GM19463 (cell line): ENCODE results near the gene ATF6B.
"Not testable (repeated sequence)": the region's sequence is repeated elsewhere in the genome, so short reads cannot be mapped to it uniquely, and the experiment has no call there.

Experiments used
- ATAC-seq: cut with Tn5 transposase; IDR thresholded peaks from one replicate; pipeline ENCODE4 v1.9.1; 2021; ENCODE audit warnings: mild to moderate bottlenecking, moderate library complexity; ENCODE audit not compliant: unreplicated experiment

Gene ATF6B

GRCh38 chr6:32154514-32155161, 26.6 kb upstream of the ATF6B start:
- ATAC-seq = peak; percentile 80

DNA sequence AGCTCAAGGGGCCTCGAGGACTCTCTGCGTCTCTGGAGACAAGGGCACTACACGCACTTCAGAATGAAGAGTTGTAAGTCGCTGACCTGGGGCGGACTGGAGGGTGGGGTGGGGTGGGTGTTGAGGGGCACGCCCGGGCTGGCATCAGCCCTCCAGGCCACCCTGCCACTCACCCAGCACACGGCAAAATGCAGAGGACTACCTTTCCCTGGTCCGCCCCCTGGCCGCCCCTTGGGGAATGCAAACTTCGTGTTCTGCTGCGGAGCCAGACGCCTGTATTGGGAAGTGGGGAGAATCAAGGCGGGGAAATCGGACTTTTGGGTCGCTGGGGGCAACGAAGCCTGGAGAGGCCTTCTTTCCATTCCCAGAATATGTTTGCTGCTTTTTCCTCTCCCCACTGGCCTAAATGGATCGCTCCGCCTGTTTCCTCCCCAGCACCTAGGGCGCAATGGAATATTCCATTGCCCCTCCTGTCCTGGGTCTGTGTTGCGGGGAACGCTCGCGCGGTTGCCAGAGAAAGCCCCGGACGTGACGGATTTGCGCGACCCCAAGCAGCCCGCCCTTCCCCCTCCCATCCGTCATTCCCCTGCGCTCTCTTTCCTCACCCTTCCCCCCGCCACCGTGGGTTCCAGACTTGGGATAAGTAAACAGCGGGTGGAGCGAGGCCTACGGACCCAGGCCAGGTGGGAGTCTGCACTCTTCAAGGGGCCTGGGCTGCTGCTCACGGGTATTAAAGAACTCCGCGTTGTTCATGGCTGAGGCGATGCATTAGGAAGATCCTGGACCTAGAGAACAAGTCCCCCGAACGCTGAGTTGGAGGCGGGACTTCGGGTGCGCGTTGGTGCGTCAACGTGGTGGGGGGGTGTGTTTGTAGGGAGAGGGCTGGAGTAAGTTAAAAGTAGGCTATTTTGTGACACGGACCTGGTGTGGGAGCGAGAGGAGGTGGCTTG, 25.8 kb upstream of the ATF6B start, which contains the start of gene PPT2:
PPT2 (plus strand) TSS at position 578 of the 950 bp plus-strand sequence. CDS start 454 bp downstream, outside the sequence.
- ATAC-seq = peak; percentile 29

DNA sequence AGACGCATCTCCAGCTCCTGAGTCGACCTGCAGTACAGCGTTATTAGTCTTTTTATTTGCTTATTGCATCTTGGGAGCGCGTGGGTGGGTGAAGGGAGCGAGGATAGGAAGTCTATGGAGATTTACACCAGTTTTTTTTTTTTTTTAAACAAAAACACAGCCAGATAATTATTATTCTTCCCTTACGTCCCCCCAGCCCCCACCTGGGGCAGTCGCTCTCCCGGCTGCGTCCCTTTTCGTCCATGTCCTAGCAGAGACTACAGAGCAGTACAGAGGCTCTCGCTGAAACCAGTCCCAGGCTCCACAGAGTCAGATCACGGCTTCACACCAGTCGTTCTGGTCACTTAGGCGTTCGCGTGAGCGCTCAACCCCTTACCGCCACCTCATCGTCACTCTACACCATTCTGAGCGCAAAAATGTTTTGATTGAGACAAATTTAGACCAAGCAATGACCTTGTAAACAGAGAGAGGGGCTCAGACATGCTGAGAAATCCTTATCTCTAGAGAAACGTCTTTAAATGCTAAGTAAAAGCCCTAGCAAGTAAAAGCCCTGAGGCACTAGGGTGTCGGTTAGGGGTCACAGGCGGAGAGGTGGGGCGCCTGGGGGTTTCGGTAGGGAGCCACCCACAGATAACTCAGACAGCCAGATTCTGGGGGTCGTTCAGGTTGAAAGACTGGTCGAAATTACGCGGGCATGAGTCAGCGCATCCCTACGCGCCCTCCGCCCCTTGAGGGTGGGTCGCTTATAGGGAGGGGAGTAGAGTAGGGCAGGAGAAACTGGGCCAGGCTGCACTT, 24.9 kb upstream of the ATF6B start:
- ATAC-seq = no peak

DNA sequence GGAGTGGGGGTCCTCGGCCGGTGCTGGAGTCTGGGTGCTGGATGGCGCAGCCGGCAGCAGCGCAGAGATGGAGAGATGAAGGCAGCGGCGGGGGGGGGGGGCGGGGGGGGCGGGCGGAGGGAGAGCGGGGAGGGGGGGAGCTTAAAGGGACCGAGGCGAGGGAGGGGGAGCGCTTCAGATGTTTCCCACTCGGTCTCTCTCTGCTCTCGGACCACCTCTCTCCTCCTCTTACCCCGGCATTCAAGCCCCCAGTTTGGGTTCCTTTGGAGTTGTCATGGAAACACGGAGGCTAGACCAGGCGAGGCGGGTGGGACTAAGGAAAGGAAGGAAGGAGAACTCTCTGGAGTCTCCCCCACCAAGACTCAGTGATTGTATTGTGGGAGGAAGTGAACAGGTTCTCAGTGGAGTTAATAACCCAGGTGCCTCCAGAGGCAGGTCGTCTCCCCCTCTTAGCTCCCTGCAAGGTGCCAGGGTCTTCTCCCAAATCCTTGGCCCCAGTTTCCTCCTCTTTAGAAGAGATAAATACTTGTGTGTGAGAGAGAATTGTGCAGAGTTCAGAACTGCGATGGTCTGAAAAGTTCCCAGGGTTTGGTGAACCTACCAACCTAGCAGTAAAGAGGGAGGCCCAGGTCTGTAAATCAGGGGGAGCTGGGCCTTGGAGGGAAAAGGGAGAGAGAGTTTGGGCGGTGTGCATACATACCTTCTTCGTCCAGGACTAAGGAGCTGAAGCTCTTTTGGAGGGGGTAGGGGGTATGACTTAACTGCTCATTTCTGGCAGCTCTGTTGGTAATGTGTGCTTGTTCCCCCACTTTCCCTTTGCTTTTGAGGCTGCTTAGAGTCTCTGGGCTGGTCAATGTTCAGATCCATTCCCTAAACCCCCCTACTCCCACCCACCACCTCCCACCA, 24.1 kb upstream of the ATF6B start, which contains the start of gene PRRT1:
PRRT1 (minus strand) TSS at position 77 of the 906 bp plus-strand sequence. CDS start 112 bp downstream, outside the sequence.
- ATAC-seq = no peak

- ATAC-seq = no peak
Measured at GRCh38 chr6:32151181-32151862, 23.3 kb upstream of the ATF6B start.

- no peak for ATAC-seq
Measured at GRCh38 chr6:32149932-32150870, 22.2 kb upstream of the ATF6B start.

DNA sequence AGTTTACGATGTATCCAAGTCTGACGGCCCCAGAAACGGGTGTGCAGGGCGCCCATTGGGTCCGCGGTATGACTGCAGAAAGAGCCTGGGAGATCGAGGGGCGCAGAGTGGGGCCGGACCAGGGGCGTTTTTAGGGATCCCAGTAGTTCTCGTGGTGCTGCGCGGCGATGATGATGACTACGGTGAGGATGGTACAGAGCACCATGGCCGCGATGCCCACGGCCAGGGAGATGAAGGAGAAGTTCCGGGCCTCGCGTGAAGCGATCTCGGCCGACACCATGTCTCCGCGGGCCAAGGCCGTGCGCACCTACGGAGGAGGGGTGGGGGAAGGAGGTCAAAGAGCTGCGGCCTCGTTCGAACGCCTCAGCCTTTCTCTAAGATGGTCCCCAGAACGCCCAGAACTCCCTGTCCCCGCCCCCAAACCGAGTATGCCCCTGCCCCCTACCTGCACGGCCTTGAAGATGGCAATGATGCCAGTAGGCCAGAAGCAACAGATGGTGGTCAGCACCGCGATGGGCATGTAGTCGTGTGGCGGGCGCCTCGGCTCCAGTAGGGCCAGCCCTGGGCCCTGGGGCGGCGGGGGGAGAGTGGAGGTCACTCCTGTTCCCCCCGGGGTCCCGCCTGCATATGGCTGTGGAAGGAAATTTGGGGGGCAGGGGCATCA, 21.2 kb upstream of the ATF6B start:
- no peak for ATAC-seq

DNA sequence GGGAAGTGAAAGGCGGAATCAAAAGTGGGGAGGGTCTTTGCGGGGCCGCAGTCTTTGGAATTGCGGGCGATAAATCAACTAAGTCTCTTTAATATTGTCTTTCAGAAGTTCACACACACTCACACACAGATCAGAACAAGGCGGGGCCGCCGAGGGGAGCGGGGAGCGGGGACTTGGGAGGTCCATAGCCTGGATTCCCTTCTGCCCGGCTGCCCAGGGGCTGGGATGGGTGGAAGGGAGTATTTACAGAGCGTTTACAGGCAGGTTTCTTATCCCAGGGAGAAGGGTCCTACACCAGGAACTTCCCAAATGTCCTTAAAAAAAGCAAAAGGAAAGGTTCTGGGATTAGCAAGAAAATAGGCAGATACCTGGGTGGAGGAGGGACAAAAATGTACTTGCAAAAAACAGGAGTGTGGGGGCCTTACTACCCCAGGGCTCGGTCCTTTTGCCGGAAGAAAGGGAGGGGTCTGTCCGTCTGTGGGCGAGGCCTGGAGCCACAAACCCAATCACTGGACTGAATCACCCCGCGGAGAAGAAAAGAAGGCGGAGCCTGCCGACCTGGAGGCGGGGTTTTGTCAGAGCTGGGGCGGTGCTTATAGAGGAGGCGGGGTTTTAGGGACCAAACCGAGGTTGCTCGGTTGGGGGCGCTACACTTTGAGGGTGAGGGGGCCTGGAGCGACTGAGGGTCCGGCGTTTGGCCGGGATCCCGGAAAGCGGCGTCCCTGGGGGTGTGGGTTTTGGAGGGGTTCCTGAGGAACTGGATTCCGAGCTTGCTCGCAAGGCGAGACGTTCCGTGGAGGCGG, 20.4 kb upstream of the ATF6B start:
- ATAC-seq = no peak

DNA sequence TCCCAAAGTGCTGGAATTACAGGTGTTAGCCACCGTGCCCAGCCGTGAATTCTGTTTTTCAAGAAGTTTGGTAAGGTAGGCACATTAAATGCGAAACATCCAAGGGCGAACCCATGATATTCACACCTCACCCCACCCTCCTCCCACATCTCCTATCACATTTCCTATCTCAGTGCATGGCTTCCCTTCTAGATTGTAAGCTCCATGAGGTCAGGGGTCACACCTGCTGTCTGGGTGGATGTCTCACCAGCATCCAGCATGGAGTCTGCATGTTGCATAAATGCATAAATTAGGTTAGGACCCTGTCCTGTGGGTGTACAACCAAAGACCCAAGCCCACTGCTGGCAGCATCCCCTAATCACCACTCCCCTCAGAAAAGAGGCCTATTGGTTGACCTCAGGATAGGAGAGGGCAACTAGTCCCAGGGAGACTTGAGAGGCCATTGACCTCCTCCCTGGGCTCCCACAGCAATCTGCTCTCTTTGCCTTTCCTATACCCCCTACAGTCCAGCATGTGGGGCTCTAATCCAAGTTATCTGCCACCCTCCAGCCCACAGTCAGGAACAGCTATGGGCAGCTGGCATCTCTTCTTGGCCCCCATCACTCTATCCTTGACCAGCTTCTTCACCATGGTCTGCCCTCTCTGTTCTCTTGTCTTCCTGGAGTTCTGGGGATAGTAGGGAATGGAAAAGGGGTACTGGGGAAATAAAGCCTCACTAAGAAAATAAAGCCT, 19.5 kb upstream of the ATF6B start:
- ATAC-seq = no peak

DNA sequence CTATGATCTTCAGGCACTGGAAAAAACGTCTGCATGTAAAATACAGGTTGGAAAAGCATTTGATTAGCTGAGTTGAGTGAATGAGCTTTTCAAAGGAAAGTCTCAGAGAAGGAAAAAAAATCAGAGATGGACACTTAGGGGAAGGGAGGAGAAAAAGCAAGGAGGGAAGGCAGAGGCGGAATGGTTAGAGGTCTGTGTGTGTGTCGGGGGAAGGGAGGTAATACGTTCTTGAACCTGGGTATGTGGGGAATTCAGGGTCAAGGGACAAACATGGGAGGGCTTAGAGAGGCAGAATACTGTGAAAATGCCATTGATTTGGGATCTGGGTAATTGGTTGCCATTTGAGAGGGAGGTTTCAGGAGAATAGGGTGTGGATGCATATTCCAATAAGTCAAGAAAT, 18.6 kb upstream of the ATF6B start:
- ATAC-seq = no peak

DNA sequence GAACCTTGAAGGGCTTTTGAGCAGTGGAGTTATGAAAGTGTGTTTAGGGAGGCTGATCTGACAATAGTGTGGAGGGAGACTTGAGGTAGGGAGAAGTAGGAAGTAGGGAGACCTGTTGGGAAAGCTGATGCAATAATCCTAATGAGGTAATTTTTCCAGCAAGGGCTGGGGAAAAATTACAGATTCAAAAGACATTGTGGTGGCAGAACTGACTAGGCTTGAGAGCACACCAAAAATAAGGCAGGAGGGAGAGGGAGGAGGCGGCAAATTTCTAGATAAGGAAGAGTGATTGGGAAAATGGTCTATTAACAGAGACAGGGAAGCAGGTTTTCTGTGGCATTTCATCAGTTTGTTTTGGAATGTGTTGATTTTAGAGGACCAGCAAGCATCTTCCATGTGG, 18.2 kb upstream of the ATF6B start:
- ATAC-seq = no peak

- ATAC-seq = not testable (repeated sequence)
Measured at GRCh38 chr6:32144238-32144637, 16.2 kb upstream of the ATF6B start.

DNA sequence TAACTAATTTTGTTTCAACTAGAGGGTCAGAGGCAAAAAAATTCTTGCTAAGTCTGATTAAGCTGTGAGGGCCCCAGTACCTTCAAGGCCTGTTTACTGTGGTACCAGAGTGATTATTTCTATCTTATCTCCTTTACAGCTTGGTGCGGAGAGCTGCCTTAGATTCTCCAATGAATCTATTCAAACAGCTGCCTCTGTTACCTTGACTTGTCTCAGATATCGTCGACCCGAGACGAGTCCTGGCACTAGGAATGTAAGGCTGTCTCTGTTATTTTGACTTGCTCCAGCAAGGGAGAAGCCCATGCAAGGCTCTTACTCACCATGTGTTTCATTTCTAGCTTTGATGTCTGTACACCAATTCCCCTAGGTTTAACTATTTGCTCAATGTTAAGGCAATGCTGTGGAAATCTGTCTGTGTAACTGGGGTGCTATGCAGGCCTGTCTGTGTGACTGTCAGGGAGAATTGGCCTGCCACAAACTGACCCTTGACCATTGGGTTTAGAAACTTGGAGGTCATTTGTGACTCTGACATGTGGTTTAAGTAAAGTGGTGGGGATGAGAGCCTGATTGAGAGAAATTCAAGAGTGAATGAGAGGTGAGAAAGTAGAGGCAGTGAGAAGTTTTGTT, 12.5 kb upstream of the ATF6B start:
- no peak for ATAC-seq

DNA sequence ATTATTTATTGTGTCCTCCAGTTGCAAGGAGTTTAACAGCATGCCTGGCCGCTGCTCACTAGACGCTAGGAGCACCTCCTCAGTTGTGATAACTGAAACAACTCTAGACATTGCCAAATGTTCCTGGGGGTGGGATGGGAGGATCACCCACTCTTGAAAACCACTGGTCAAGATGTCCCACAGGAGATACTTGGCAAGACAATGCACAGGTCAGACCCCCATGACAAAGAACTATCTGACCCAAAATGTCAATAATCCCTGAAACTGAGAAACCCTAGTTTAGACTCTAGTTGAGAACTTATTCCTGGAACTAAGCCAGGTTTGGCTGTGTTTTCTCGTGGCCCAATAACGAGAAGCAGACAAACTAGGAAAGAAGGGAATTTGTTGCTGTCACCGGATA, 11.5 kb upstream of the ATF6B start:
- ATAC-seq = no peak

DNA sequence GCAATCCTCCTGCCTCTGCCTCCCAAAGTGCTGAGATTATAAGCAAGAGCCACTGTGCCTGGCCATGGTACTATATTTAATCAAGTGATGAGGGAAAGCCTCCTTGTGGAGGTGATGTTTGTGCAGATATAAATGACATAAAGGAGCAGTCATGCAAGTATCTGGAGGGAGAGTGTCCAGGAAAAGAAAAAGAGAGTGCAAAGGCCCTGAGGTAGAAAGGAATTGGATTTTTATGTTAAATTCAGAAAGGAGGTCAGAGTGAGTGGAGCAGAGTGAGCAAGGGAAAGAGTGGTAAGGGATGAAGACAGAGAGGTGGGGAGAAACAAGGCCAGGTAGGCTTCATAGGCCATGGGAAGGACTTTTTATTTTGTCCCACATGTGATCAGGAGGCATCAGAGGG, 9.4 kb upstream of the ATF6B start:
- ATAC-seq = no peak

DNA sequence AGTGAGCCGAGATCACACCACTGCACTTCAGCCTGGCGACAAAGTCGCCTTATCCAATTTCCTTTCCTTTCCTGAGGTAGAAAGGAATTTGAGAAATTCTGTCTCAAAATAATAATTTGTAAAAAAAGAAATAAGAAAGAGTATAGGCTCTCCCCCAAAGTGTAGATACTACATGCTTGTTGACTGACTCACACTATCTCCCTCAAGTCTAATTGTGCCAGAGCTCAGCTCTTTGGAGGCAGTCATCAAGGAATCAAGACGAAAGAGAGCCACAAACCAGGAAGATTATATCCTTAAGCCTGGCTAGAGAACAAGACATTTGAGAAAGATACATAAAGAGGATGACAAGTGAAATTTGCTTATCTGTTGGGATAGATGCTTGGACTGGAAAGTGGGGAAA, 5.7 kb upstream of the ATF6B start:
- no peak for ATAC-seq
